ENCODE results near the gene COX6A1.
"Not testable (repeated sequence)": the region's sequence is repeated elsewhere in the genome, so short reads cannot be mapped to it uniquely, and the experiment has no call there.

COX6A1 gene

DNA sequence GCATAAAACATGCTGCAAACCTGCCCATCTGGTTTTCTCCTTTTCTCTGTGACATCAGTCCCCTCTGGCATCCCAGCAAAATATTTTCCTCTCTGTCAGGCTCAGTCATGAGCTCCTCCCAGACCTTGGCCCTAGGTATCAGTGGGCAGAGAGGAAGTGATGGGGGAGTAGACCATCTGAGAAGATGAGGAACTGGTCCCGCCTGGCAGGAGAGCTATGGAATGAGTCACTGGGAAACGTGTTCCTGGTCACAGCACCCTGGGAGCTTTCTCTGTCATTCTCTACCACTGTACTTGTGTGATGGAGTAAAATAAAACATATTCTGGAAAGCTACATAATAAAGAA is 36.7 kb downstream of the COX6A1 start:
- peak overlapping the region; percentile 14; the same call in 1 of the 2 replicates for H3K27ac ChIP-seq
- no peak for TF ChIP-seq ZFX (IDR thresholded peaks at IDR 0.05; ENCODE audit: borderline replicate concordance)
- TF ChIP-seq, protein P1, sequence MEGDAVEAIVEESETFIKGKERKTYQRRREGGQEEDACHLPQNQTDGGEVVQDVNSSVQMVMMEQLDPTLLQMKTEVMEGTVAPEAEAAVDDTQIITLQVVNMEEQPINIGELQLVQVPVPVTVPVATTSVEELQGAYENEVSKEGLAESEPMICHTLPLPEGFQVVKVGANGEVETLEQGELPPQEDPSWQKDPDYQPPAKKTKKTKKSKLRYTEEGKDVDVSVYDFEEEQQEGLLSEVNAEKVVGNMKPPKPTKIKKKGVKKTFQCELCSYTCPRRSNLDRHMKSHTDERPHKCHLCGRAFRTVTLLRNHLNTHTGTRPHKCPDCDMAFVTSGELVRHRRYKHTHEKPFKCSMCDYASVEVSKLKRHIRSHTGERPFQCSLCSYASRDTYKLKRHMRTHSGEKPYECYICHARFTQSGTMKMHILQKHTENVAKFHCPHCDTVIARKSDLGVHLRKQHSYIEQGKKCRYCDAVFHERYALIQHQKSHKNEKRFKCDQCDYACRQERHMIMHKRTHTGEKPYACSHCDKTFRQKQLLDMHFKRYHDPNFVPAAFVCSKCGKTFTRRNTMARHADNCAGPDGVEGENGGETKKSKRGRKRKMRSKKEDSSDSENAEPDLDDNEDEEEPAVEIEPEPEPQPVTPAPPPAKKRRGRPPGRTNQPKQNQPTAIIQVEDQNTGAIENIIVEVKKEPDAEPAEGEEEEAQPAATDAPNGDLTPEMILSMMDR (IDR thresholded peaks at IDR 0.05): no peak

DNA sequence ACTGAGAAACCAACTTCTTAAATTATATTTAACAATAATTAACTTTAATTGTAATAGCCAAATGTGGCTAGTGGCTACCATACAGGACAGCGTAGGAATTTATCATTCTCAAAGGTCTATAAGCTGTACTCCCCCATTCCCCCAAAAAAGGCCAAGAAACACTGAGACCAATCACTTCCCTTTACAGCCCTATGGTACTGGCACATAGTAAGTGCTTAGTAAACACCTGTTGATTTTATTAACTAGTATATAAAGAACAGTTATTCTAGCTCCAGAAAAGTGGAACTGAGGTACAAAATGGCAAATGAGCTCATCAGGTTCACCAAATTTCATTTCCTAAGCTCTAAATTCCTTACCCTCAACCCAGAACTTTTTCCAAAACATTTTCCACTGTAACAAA is 37.7 kb downstream of the COX6A1 start:
- H3K27ac ChIP-seq: no peak overlapping the region
- TF ChIP-seq, protein P1 (IDR thresholded peaks at IDR 0.05): no peak
- no peak for TF ChIP-seq ZFX (IDR thresholded peaks at IDR 0.05; ENCODE audit: borderline replicate concordance)

DNA sequence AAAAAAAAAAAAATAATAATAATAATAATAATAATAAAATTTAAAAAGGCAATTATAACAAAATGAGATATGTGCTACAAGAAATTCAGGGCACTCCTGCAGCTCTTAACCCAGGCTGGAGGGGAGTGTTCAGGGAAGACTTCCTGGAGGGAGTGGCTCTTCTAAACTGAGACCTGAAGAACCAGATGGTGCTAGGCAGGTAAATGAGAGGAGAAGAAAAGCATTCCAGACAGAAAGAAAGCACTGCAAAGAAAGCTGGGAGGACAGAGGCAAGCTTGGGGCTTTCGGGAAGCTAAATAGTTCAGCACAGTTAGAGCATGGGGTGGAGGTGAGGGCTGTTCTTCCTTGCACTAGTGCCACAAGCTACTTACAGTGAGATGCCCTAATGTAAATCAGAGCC is 41.5 kb downstream of the COX6A1 start:
- TF ChIP-seq ZFX (IDR thresholded peaks at IDR 0.05; ENCODE audit: borderline replicate concordance): no peak
- TF ChIP-seq, protein P1 (IDR thresholded peaks at IDR 0.05): no peak
- H3K27ac ChIP-seq: no peak overlapping the region

DNA sequence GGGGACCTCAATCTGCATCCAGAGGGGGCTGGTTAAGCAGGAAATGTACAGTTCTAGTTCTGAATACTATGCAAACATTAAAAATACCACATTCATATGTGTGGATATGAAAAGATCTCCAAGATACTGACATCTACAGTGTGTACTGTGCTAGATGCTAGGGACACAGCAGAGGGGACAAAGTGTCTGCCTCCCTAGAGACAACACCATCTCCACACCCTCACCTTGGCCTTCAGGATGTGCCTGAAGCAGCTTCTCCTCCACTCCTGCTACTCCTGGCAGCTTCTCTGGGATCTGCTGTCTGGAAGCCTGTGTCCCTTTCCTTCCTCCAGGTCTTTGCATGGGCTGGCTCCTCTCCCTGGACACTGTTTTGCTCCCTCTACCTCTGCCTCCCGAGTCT is 42.3 kb downstream of the COX6A1 start:
- H3K27ac ChIP-seq: no peak overlapping the region
- TF ChIP-seq, protein P1 (IDR thresholded peaks at IDR 0.05): no peak
- no peak for TF ChIP-seq ZFX (IDR thresholded peaks at IDR 0.05; ENCODE audit: borderline replicate concordance)

DNA sequence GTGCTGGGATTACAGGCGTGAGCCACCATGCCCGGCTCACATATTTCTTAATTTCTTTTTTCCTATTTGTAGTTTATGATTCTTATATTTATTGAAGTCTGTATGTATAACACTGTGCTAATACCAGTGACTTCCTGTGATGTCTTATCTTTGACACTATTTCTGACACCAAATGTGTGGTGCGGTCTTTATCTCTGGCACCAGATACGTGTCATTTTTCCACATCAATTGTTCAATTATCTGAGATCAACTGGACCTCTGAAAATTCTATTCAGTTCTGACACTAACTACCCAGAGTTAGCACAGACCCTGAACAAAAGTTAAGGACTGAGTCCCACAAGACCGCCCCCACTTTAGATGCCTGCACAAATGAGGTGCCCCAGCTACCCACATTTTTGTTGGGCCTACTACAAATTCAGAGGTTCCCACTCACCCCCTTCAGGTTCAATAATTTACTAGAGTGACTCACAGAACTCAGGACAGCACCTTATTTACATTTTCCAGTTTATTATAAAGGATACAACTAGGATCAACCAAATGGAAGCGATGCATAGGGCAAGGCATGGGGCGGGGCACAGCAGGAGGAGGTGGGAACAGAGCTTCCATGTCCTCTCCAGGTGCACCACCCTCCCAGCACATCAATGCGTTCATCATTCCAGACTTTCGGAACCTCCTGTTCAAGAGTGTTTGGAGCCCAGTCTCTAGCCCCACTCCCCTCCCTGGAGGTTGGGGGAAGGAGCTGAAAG is 43.3 kb downstream of the COX6A1 start:
- no peak overlapping the region for H3K27ac ChIP-seq
- no peak for TF ChIP-seq ZFX (IDR thresholded peaks at IDR 0.05; ENCODE audit: borderline replicate concordance)
- TF ChIP-seq, protein P1 (IDR thresholded peaks at IDR 0.05): no peak

DNA sequence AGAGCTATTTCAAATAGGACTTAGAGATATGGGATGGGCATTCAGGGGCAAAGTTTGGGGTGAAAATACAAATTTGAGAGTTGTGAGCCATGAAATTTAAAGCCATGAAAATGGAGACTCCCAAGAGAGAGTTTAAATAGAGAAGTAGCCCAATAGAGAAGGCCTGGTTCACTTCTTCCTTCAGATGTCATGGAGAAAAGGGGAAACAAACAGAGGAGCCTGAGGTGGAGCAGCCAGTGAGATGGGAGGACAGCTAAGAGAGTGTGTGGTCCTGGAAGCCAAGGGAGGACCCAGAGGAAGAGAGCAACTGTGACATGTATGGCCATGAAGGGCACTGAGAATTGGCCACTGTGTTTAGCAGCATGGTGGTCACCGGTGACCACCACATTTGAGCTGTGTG is 45.7 kb downstream of the COX6A1 start:
- TF ChIP-seq, protein P1 (IDR thresholded peaks at IDR 0.05): no peak
- TF ChIP-seq ZFX (IDR thresholded peaks at IDR 0.05; ENCODE audit: borderline replicate concordance): no peak
- no peak overlapping the region for H3K27ac ChIP-seq

DNA sequence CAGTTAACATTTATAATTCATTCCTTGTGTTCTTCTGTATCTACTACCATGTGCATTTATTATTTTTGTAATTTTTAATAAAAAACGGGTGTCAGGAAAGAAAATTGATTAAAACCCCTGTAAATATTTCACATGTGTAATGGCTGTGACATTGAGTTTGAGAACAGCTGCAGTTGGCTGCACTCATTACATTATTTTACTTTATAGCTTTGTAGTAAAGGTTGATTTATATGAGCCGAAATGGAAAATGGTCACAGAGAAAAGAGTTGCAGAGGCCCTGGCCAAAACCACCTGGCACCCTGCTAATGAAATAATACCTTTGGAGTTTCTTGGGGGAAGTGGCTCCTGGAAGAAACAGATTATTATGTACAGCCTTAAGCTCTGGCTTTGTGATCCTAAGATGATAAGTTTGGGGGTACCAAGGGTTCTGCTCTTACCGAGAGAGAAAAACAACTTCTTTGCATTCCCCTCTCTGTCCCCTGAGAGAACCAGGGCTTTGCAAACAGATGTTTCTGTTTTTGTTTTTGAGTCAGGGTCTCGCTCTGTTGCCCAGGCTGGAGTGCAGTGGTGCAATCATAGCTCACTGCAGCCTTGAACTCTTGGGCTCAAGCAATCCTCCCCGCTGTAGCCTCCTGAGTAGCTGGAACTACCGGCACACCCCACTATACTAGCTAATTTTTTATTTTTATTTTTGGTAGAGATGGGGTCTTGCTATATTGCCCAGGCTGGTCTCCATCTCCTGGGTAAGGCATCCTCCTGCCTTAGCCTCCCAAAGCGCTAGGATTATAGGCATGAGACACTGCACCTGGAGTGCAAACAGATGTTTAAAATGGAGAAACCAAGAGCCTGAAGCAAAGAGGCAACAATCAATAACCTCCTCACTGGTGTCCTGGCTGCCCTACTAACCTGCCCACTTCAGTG is 48.3 kb downstream of the COX6A1 start:
- no peak overlapping the region for H3K27ac ChIP-seq
- no peak for TF ChIP-seq ZFX (IDR thresholded peaks at IDR 0.05; ENCODE audit: borderline replicate concordance)
- TF ChIP-seq, protein P1 (IDR thresholded peaks at IDR 0.05): no peak

DNA sequence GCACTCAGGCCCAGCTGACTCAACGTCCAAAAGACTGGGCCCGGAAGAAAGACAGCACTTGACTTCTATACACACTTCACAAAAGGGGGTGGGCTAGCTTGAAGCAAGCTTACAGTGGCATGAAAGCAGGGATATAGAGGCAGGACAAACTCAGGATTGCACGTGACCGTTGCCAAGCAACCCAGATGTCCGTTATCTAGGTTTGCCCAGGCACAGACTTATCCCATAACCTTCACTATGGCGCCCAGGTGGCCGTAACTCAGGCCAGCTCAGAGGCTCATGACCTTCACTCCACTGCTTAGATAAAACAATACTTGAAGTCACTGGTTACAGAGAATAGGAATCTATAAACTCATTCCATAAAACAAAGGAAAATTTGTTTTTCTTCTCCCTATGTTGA is 49.6 kb downstream of the COX6A1 start:
- H3K27ac ChIP-seq: not testable (repeated sequence)

All from 22Rv1 (cell line).